GM10266 (cell line): Measurements from ENCODE around the gene SDHB.
A peak's percentile ranks its signal among the peaks of the same experiment; 100 is the strongest.

ENCODE experiments used
- DNase-seq: peaks from one replicate; pipeline ENCODE4 v3.0.0; 2012; ENCODE audit errors: extremely low spot score
- TF ChIP-seq, protein P1 (sequence below): IDR thresholded peaks from 2 replicates; pipeline ENCODE4 v1.5.1; 2012; ENCODE audit warnings: mild to moderate bottlenecking, low read depth; ENCODE audit not compliant: control insufficient read depth, insufficient read depth; ENCODE audit errors: missing control alignments

SDHB gene

DNA sequence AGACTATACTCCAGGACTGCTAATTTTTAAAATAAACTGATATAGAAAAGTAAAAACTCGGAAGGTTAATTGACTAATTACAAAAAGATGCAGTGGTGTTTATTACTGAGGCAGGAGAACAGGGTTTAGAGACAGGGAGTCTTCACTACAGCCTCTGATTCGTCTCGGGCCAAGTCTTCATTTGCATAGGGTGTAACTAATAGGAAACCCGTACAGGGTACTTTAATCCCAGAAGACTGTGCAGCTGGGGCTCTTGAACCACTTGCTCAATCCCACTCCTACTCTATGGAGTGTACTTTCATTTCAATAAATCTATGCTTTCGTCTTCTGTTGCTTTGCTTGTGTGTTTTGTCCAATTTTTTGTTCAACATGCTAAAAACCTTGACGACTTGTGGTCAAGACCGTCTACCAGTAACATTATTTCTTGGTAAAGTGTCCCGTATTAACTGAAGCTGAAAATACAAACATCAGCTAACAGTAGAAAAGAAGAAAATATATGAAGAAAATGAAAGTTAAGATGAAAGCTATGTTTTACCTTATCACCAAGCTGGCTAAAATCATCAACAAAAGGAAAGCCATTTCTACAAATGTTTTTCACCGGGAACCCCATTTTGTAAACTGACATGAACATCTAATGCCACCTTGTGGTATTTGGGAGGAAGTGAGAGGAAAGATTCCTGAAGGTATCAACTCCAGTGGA is 8.0 kb downstream of the SDHB start:
- TF ChIP-seq, protein P1, sequence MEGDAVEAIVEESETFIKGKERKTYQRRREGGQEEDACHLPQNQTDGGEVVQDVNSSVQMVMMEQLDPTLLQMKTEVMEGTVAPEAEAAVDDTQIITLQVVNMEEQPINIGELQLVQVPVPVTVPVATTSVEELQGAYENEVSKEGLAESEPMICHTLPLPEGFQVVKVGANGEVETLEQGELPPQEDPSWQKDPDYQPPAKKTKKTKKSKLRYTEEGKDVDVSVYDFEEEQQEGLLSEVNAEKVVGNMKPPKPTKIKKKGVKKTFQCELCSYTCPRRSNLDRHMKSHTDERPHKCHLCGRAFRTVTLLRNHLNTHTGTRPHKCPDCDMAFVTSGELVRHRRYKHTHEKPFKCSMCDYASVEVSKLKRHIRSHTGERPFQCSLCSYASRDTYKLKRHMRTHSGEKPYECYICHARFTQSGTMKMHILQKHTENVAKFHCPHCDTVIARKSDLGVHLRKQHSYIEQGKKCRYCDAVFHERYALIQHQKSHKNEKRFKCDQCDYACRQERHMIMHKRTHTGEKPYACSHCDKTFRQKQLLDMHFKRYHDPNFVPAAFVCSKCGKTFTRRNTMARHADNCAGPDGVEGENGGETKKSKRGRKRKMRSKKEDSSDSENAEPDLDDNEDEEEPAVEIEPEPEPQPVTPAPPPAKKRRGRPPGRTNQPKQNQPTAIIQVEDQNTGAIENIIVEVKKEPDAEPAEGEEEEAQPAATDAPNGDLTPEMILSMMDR: peak; percentile 62
- DNase-seq: peak; percentile 36

DNA sequence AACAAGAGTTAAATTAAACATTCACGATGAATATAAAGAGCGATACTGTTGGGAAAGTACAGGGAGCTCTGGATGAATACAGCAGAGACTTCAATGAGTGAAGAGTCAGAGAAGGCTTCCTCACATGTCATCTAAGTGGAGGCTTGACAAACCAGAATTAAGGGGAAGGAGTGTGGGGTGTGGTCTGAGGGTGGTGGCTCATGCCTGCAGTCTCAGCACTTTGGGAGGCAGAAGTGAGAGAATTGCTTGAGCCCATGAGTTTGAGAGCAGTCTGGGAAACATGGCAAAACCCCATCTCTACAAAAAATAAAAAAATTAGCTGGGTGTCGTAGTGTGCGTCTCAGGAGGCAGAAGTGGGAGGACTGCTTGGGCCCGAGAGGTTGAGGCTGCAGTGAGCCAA is 8.7 kb downstream of the SDHB start:
- no peak for DNase-seq
- TF ChIP-seq, protein P1: no peak

DNA sequence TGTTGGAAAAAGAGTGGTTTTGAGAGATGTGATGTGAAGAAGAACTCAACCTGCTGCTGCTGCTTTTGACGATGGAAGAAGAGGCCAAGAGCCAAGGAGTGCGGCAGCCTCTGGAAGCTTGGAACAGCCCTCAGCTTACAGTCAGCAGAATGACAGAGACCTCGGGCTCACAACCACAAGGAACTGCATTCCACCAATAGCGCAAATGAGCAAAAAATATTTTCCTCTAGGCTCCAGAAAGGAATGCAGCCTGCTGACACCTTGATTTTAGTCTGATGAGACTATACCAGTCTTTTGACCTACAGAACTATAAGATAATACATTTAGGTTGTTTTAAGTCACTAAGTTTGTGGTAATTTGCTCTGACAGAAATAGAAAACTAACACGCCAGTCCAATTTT is 10.2 kb downstream of the SDHB start:
- no peak for DNase-seq
- TF ChIP-seq, protein P1: no peak

DNA sequence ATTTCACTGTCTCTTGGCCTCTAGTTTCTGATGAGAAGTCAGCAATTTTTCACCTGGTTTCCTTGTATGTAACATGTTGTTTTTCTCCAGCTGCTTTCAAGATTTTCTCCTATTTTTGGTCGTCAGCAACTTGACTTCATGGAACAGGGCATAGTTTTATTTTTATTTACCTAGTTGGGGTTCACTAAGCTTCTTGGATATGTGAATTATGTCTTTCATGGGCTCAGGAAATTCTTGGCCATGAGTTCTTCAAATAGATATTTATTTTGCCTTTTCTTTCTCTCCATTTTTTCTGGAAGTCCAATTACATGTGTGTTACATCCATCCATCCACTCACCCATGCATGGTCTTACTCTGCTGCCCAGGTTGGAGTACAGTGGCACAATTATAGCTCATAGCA is 13.7 kb downstream of the SDHB start:
- no peak for DNase-seq
- TF ChIP-seq, protein P1: no peak

DNA sequence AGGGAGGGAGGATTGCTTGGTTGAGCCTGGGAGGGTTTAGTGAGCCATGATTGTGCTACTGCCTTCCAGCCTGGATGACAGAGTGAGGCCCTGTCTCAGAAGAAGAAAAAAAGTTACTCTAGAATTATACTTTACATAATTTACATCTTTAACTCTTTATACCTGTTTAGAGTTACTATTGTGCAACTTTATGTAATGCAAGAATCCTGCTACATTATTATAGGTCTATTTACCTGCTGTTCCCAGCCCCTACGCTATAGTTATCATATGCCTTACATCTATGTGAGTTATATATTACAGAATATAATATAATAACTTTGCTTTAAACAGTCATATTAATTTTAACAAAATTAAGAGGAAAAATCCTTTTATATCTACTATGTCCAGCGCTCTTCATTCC is 14.3 kb downstream of the SDHB start:
- no peak for DNase-seq

DNA sequence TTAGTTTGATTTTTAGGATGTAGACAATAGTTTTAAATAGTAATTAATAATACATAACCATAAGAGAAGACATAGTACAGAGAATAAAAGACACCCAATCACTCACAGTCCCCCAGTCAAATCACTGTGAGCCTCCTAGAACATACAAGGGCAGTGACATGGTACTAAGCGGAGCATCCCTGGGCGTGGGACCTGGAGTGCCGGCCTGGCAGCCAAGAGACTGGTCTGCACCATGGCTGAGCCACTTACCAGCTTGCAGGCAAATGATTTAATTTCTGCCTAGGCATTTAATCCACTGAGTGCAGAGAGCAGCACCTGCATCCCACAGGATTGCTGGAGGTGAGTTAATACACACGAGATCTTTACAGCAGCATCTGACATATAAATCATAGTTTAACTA is 20.4 kb downstream of the SDHB start:
- DNase-seq: no peak
- TF ChIP-seq, protein P1: no peak

More for the DNA sequence above, 14.3 kb downstream of the SDHB start:
- TF ChIP-seq, protein P1: no peak

DNA sequence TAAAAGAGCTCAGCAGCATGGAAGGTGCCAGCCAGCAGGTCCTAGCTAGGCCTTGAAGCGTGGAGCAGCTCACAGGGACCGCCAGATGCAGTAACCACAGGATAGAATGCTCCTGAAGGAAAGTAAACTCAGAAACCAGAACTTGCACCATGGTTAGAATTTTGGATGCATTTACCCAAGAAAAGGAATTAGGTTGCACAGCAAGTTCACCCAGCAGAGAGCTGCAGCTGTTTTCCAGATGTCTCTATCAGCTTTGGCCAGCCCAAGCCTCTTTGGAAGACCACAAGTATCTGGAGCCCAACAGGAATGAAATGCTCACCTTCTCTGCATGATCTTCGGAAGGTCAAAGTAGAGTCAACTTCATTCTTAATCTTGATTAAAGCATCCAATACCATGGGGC is 21.1 kb downstream of the SDHB start:
- DNase-seq: no peak
- TF ChIP-seq, protein P1: no peak
